Activated naive CD8-positive, alpha-beta T cell treated with anti-CD3 and anti-CD28 coated beads, Interleukin-2, amount 50 U/mL, for 16 hours (primary cell): ENCODE results near the gene AGBL1.

ENCODE experiments used
- DNase-seq: peaks from one replicate; pipeline ENCODE4 v3.0.0-alpha.2; 2020; ENCODE audit warnings: low read depth, low spot score

Gene AGBL1

DNA sequence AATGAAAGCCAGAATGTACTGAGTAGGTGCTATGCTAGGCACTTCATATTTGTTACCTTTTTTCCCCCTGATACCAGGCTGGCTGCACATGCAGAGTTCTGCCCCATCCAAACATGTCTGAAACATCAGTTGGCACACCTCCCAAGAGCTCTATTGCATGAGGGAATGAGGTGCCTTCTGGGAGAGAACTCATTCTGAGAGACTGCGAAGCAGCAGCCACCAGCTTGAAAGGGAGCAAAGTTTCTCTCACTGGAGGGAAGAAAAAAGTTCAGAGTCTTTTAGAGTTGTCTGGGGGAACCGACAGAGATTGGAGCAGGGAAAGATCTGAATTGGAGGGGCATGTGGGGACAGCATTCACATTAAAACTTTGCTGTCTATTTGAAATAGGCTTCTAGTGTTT, 84.1 kb downstream of the AGBL1 start:
- no peak for DNase-seq

DNA sequence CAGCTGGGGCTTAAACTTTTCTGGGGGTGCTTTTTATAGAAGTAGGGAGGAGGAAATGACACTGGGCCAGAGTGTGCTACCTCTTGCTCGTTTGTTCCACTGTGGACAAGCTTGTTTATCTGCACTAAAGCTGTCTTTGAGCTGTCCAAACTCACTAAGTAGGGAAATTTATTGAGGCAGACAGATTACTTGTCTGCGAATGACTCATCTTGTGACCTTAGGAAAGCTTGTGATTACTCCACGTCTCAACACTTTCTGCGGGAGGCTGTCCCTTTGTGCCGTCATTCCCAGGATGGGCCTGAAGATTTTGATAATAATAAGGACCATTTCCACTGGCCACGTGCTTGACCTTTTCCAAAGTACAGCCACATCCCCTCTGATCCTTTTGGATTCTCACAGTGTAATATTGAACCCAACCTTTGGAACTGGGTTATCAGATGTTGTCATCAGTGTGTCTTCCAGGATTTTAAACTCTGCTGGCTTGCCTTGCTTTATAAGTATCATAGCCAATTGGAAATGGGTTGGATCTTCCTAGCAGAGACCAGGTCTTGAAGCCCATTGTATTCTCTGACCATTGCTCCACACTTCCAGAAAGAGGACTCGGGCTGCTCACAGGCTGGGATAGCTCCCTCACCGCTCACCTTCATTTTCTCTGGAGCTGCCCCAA, 84.7 kb downstream of the AGBL1 start:
- no peak for DNase-seq

GRCh38 chr15:86165265-86166211, 85.9 kb downstream of the AGBL1 start:
- no peak for DNase-seq

- DNase-seq = no peak
Measured at GRCh38 chr15:86167841-86168240, 88.2 kb downstream of the AGBL1 start.

- no peak for DNase-seq
Measured at GRCh38 chr15:86178845-86179244, 99.2 kb downstream of the AGBL1 start.

GRCh38 chr15:86183596-86184491, 104.2 kb downstream of the AGBL1 start:
- DNase-seq = no peak

- DNase-seq = no peak
Measured at GRCh38 chr15:86193716-86194380, 114.2 kb downstream of the AGBL1 start.

GRCh38 chr15:86197770-86198169, 118.1 kb downstream of the AGBL1 start:
- DNase-seq = no peak

GRCh38 chr15:86199467-86200145, 119.9 kb downstream of the AGBL1 start:
- DNase-seq = no peak

DNA sequence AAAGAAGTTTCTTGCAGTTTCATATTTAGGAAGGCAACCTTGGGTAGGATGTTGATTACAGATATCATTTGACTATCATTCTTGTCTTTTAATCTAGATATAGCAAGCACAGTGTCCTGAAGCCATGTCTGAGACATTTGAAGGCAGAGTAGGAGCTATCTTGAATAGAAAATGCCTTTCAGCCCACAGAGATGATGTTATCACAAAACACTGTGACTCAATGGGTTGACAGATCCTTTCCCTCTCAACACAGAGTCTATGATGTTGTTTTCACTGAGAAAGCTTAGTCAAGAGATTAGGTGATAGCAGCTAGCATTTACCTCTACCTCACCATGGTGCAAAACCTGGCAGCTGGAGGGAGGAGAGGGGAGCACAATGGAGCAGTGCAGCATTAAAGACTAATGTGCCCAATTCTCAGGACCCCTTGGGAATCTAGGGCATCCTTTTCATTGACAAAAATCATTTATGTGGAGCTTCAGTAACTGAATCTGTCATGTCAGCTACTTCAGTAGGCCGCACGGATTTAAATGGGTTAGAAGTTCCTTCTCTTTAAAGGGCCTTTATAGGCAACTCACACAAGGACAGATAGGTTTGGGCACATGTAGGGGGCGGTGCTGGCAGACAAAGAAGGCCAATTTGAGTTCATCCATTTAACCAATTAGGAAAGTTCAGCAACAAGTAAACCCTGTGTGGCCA, 121.8 kb downstream of the AGBL1 start:
- no peak for DNase-seq

DNA sequence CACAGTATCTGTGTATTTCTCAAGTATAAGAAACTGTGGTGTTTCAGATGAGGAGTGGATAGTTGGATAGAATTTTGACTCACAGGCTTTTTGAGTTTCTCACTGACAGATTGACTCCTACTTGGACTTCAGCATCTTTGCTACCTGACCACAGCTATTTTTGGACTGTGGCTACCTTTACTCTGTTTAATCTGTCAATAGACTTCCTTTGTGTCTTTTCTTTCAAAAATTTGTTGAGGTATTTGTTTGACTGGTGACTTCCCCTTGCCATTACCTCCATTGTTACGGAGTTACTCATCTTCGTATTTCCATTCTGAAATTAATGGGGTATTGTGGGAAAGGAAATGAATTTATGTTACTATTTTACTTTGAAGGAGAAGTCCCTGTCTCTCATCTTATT, 123.8 kb downstream of the AGBL1 start:
- no peak for DNase-seq

- no peak for DNase-seq
Measured at GRCh38 chr15:86205096-86205495, 125.4 kb downstream of the AGBL1 start.

DNA sequence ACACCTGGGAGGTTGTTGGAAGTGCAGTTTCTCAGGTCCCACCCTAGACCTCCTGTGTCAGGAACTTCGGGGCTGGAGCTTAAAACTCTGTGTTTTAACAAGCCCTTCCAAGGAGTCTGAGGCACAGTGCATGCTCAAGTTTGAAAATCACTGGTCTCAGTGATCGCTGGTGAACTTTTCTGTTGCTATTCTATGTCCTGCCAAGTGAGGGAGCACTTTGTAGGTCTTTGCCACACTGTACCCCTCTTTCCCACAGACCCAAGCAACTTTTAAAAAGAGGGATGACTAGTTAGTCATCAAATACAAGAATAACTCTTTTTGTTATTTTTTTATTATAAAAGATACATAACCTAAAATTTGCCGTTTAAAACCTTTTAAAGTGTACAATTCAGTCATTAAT, 133.7 kb downstream of the AGBL1 start:
- no peak for DNase-seq

GRCh38 chr15:86213888-86214287, 134.2 kb downstream of the AGBL1 start:
- no peak for DNase-seq

- no peak for DNase-seq
Measured at GRCh38 chr15:86221119-86221518, 141.4 kb downstream of the AGBL1 start.

GRCh38 chr15:86229306-86229705, 149.6 kb downstream of the AGBL1 start:
- DNase-seq = no peak

DNA sequence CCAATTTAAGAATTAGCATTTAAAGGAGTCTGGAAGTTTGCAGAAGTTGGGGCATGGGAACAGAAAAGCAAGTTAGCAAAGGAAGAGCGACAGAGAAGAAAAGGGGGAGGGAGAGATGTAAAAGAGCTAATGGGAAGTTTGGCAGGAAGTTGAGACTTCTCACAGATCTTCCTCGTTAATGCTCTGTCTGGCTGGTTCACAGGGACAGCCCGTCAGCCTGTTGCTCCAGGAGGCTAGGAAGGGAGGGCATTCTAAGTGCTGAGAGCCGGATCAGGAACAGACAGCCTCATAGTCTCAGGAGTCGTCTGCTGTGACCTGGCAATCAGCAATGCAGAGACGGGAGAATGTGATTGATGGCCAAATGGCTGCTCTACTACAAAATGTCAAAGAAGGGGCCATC, 150.3 kb downstream of the AGBL1 start:
- DNase-seq = no peak

DNA sequence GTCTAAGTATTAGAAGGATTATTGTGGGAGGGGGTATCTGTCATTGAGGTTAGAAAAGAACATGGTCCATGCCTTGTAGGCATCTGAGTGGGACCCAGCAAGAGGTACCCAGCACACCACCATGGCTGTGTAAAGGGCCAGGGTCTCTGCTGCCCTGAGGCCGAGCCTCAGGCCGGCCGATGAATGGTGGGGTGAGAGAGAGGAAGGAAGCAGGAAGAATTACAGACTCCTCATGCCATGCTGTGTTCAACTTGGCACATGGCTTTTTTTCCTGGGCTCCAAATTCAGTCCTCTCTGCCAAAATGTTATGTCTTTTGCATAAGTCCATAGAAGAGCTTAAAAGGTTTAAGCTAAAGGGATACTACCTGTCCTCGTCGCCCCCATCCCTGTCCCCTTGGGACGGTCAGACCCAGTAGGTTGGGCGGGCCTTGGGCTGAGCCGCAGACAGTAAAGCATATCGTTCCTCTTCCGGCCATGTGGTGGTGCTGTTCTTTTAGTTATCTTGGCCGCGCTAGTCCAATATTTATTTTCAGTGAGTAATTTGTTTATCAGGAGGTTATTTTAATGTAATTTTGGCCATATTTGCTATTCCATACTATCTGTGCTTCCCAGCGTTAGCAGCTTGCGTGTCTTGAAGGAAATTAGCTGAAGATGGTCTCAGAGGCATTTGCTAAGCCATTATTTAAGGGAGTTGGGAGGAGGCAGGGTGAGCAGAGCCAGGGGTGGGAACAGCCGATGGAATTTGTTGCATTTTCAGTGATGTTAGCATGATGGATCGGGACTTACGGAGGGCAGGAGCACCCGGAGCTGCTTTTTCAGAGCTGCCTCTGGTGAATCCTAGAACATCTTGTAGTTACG, 152.4 kb downstream of the AGBL1 start:
- no peak for DNase-seq

- DNase-seq = no peak
Measured at GRCh38 chr15:86235667-86236066, 156.0 kb downstream of the AGBL1 start.
